ENCODE results near the gene SHISA7.

DNA sequence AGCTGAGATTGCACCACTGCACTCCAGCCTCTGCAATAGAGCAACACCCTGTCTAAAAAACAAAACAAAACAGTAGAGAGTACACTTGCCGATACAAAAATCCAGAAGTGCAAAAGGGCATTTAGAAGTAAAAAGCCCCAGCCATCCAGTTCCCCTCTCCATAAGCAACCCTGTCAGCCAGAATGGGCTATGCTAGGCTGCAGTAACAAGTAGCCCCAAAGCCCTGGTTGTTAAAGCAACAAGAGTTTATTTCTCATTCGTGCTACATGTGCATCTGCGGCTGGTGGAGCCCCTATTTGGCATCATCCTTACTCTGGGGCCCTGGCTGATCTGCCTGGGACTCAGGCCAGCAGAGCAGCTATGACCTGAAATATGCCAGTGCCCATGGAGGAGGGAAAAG, 18.6 kb downstream of the SHISA7 start:
- TF ChIP-seq POLR2A (IDR thresholded peaks at IDR 0.05) (no peak), POLR2AphosphoS5 (IDR thresholded peaks at IDR 0.05; ENCODE audit: insufficient read depth in 1 of 2, low read depth in 1 of 2) (no peak)
- TF ChIP-seq, protein P1, sequence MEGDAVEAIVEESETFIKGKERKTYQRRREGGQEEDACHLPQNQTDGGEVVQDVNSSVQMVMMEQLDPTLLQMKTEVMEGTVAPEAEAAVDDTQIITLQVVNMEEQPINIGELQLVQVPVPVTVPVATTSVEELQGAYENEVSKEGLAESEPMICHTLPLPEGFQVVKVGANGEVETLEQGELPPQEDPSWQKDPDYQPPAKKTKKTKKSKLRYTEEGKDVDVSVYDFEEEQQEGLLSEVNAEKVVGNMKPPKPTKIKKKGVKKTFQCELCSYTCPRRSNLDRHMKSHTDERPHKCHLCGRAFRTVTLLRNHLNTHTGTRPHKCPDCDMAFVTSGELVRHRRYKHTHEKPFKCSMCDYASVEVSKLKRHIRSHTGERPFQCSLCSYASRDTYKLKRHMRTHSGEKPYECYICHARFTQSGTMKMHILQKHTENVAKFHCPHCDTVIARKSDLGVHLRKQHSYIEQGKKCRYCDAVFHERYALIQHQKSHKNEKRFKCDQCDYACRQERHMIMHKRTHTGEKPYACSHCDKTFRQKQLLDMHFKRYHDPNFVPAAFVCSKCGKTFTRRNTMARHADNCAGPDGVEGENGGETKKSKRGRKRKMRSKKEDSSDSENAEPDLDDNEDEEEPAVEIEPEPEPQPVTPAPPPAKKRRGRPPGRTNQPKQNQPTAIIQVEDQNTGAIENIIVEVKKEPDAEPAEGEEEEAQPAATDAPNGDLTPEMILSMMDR (IDR thresholded peaks at IDR 0.05) = no peak
